Measurements from ENCODE around the gene CLMN.

- TF ChIP-seq EP300 (conservative IDR thresholded peaks at IDR 0.05; ENCODE audit: poor library complexity, severe bottlenecking) (no peak), POLR2AphosphoS5 (IDR thresholded peaks at IDR 0.05) (no peak), SMC3 (conservative IDR thresholded peaks at IDR 0.05; ENCODE audit: poor library complexity) (no peak)
- TF ChIP-seq, protein P1, sequence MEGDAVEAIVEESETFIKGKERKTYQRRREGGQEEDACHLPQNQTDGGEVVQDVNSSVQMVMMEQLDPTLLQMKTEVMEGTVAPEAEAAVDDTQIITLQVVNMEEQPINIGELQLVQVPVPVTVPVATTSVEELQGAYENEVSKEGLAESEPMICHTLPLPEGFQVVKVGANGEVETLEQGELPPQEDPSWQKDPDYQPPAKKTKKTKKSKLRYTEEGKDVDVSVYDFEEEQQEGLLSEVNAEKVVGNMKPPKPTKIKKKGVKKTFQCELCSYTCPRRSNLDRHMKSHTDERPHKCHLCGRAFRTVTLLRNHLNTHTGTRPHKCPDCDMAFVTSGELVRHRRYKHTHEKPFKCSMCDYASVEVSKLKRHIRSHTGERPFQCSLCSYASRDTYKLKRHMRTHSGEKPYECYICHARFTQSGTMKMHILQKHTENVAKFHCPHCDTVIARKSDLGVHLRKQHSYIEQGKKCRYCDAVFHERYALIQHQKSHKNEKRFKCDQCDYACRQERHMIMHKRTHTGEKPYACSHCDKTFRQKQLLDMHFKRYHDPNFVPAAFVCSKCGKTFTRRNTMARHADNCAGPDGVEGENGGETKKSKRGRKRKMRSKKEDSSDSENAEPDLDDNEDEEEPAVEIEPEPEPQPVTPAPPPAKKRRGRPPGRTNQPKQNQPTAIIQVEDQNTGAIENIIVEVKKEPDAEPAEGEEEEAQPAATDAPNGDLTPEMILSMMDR (IDR thresholded peaks at IDR 0.05; ENCODE audit: poor library complexity, severe bottlenecking) = no peak
Observed at GRCh38 chr14:95267306-95267705, 52.4 kb downstream of the CLMN start.

Data from neural cell (in vitro differentiated cells).